Liver (tissue), 9 donors: Measurements from ENCODE around the gene KRTAP5-11. TPM values are rescaled to one million over a fixed set of nuclear protein-coding genes. Genes with fewer than 3 reads are reported as not detected.

Experiments used
- DNase-seq: peaks from one replicate; pipeline ENCODE4 v3.0.0-alpha.2; 2017; ENCODE audit warnings: low spot score
- H3K27ac ChIP-seq, 2 donors: one replicate each; pipeline ENCODE4 v1.7.0; 2013; ENCODE audit warnings: inconsistent platforms in 2 of 2, low read length in 2 of 2, control low read depth in 1 of 2, low read depth in 1 of 2, mild to moderate bottlenecking in 1 of 2
- H3K27me3 ChIP-seq, 4 donors: one replicate each; pipeline versions ENCODE4 v1.6.1 to v1.7.0; 2013; ENCODE audit warnings: low read length in 3 of 4, inconsistent platforms in 1 of 4, mild to moderate bottlenecking in 1 of 4, moderate library complexity in 1 of 4; ENCODE audit not compliant: control insufficient read depth in 4 of 4, insufficient read depth in 4 of 4
- H3K36me3 ChIP-seq, 4 donors: one replicate each; pipeline versions ENCODE4 v1.6.1 to v1.7.0; 2013; ENCODE audit warnings: low read length in 3 of 4, mild to moderate bottlenecking in 3 of 4, low read depth in 1 of 4, moderate library complexity in 1 of 4; ENCODE audit not compliant: control insufficient read depth in 4 of 4, insufficient read depth in 3 of 4
- H3K4me1 ChIP-seq, 4 donors: one replicate each; pipeline versions ENCODE4 v1.6.1 to v1.7.0; 2013; ENCODE audit warnings: low read length in 3 of 4, mild to moderate bottlenecking in 3 of 4, moderate library complexity in 1 of 4; ENCODE audit not compliant: control insufficient read depth in 4 of 4, insufficient read depth in 4 of 4
- H3K4me3 ChIP-seq, 3 donors: one replicate each; pipeline versions ENCODE4 v1.6.1 to v1.7.0; 2013; ENCODE audit warnings: low read length in 3 of 3, control low read depth in 1 of 3, low read depth in 1 of 3, mild to moderate bottlenecking in 1 of 3
- H3K9ac ChIP-seq, 2 donors: one replicate each; pipeline ENCODE4 v1.7.0; 2013; ENCODE audit warnings: low read length in 2 of 2, mild to moderate bottlenecking in 2 of 2, moderate library complexity in 2 of 2, control low read depth in 1 of 2, low read depth in 1 of 2
- H3K9me3 ChIP-seq, 4 donors: one replicate each; pipeline versions ENCODE4 v1.6.1 to v1.7.0; 2013; ENCODE audit warnings: low read length in 3 of 4; ENCODE audit not compliant: control insufficient read depth in 4 of 4
- ATF3 ChIP-seq: IDR thresholded peaks from 2 replicates; pipeline ENCODE4 v1.6.1; 2016; ENCODE audit warnings: antibody characterized with exemption
- CTCF ChIP-seq: fragments of 150-350 bp; IDR thresholded peaks from 2 replicates; pipeline ENCODE4 v1.5.1; 2017; ENCODE audit warnings: improper control_type of control experiment, low read depth, low read length; ENCODE audit not compliant: missing input control
- EGR1 ChIP-seq, 2 donors: IDR thresholded peaks; 2 replicates each; pipeline ENCODE4 v1.6.1; 2016 to 2018; ENCODE audit warnings: antibody characterized with exemption in 2 of 2, low read depth in 2 of 2
- FOXA1 ChIP-seq: IDR thresholded peaks from 2 replicates; pipeline ENCODE4 v1.6.1; 2016; ENCODE audit warnings: antibody characterized with exemption
- FOXA2 ChIP-seq: IDR thresholded peaks from 2 replicates; pipeline ENCODE4 v1.6.1; 2016; ENCODE audit warnings: antibody characterized with exemption
- GABPA ChIP-seq, 2 donors: IDR thresholded peaks in 1 of 2; conservative IDR thresholded peaks in 1 of 2; 2 replicates each; pipeline ENCODE4 v1.6.1; 2016; ENCODE audit warnings: antibody characterized with exemption in 2 of 2, mild to moderate bottlenecking in 1 of 2, moderate library complexity in 1 of 2
- HNF4A ChIP-seq, 2 donors: conservative IDR thresholded peaks; 2 replicates each; pipeline ENCODE4 v1.6.1; 2016; ENCODE audit warnings: antibody characterized with exemption in 2 of 2, mild to moderate bottlenecking in 2 of 2
- HNF4G ChIP-seq: IDR thresholded peaks from 2 replicates; pipeline ENCODE4 v1.6.1; 2016; ENCODE audit warnings: antibody characterized with exemption
- JUND ChIP-seq, 2 donors: IDR thresholded peaks; 2 replicates each; pipeline ENCODE4 v1.6.1; 2016; ENCODE audit warnings: antibody characterized with exemption in 2 of 2
- MAX ChIP-seq: IDR thresholded peaks from 2 replicates; pipeline ENCODE4 v1.6.1; 2016; ENCODE audit warnings: antibody characterized with exemption
- NR2F2 ChIP-seq: IDR thresholded peaks from 2 replicates; pipeline ENCODE4 v1.6.1; 2016; ENCODE audit warnings: antibody characterized with exemption
- RAD21 ChIP-seq, 2 donors: IDR thresholded peaks; 2 replicates each; pipeline ENCODE4 v1.6.1; 2016; ENCODE audit warnings: antibody characterized with exemption in 2 of 2, mild to moderate bottlenecking in 2 of 2
- REST ChIP-seq: IDR thresholded peaks from 2 replicates; pipeline ENCODE4 v1.6.1; 2016; ENCODE audit warnings: antibody characterized with exemption, mild to moderate bottlenecking
- RXRA ChIP-seq, 2 donors: IDR thresholded peaks; 2 replicates each; pipeline ENCODE4 v1.6.1; 2017 to 2018; ENCODE audit warnings: antibody characterized with exemption in 2 of 2, mild to moderate bottlenecking in 1 of 2
- SP1 ChIP-seq: IDR thresholded peaks from 2 replicates; pipeline ENCODE4 v1.6.1; 2018; ENCODE audit warnings: antibody characterized with exemption, mild to moderate bottlenecking
- TAF1 ChIP-seq: conservative IDR thresholded peaks from 2 replicates; pipeline ENCODE4 v1.6.1; 2016; ENCODE audit warnings: antibody characterized with exemption, mild to moderate bottlenecking
- YY1 ChIP-seq: IDR thresholded peaks from 2 replicates; pipeline ENCODE4 v1.6.1; 2016; ENCODE audit warnings: antibody characterized with exemption, mild to moderate bottlenecking
- ZBTB33 ChIP-seq: IDR thresholded peaks from 2 replicates; pipeline ENCODE4 v1.6.1; 2016; ENCODE audit warnings: antibody characterized with exemption
- WGBS: extraction: QIAGEN DNeasy Blood & Tissue Kit; methylation state at CpG from one replicate; pipeline ENCODE4 v1.1.7; 2013; 5-methylcytosine and 5-hydroxymethylcytosine counted together
- polyA plus RNA-seq, 2 donors: library from polyadenylated mRNA; stranded (reverse) in 1 of 2; unstranded in 1 of 2; fragments of 200-250 nt in 1 of 2; fragments of >200 nt in 1 of 2; fragmentation: Nextera tagmentation in 1 of 2; extraction: Ambion mirVana in 1 of 2; gene quantifications; one replicate each; pipeline versions ENCODE4 v1.2.1 to v1.2.3, GENCODE V29; 2013 to 2015
- total RNA-seq, 2 donors: library from RNA; depleted of rRNA; stranded (reverse); fragments of >200 nt; gene quantifications; one replicate each; pipeline ENCODE4 v1.2.3, GENCODE V29; 2014
- donor health status: healthy.
- donor health status: healthy.
- donor health status: healthy.
- donor health status: healthy.
- donor health status: healthy.

Gene KRTAP5-11
- total and polyA plus RNA-seq, 4 donors, result not detected

- no peak for TF ChIP-seq CTCF
- TF ChIP-seq HNF4A (conservative IDR thresholded peaks at IDR 0.05), result no peak
Measured at GRCh38 chr11:71575723-71576424, 6.8 kb downstream of the KRTAP5-11 start (continued).

- WGBS, result 89% methylated on average over 5 of the region's 5 CpGs
- H3K4me3 ChIP-seq, result no peak overlapping the region
- H3K36me3 ChIP-seq, result no peaks in the 10 kb centered on the region
- no peak overlapping the region for H3K9ac ChIP-seq
- DNase-seq, result no peak
- no peak for TF ChIP-seq GABPA (IDR thresholded peaks at IDR 0.05 in 1 of 2, conservative IDR thresholded peaks at IDR 0.05 in 1 of 2)
- no peak for TF ChIP-seq HNF4G
- TF ChIP-seq FOXA2, result no peak
- TF ChIP-seq NR2F2, result no peak
- no peak for TF ChIP-seq FOXA1
- TF ChIP-seq EGR1 (IDR thresholded peaks at IDR 0.05; ENCODE audit: low read depth in 2 of 2), result no peak
- no peak for TF ChIP-seq RAD21 (IDR thresholded peaks at IDR 0.05)
- no peak for TF ChIP-seq HNF4A (conservative IDR thresholded peaks at IDR 0.05)
- no peak for TF ChIP-seq RXRA (IDR thresholded peaks at IDR 0.05)
- TF ChIP-seq JUND (IDR thresholded peaks at IDR 0.05), result no peak
- no peak for TF ChIP-seq MAX
- no peak for TF ChIP-seq ZBTB33
- TF ChIP-seq CTCF, result no peak
- TF ChIP-seq YY1, result no peak
- TF ChIP-seq ATF3, result no peak
- TF ChIP-seq TAF1, result no peak
- TF ChIP-seq SP1, result no peak
- no peak for TF ChIP-seq REST
- no peaks in the 10 kb centered on the region for H3K4me1 ChIP-seq
- no peaks in the 10 kb centered on the region for H3K9me3 ChIP-seq
- no peak overlapping the region for H3K27ac ChIP-seq
- H3K27me3 ChIP-seq, result no peaks in the 10 kb centered on the region
Measured at GRCh38 chr11:71574418-71574817, 8.3 kb downstream of the KRTAP5-11 start.
